ENCODE measurements around the gene SPOP. TPM values are rescaled to one million over a fixed set of nuclear protein-coding genes. Genes with fewer than 3 reads are reported as not detected.

SPOP gene
- total and polyA plus RNA-seq, 2 experiments from 2014 or later, result 13.9 to 18.6 TPM

DNA sequence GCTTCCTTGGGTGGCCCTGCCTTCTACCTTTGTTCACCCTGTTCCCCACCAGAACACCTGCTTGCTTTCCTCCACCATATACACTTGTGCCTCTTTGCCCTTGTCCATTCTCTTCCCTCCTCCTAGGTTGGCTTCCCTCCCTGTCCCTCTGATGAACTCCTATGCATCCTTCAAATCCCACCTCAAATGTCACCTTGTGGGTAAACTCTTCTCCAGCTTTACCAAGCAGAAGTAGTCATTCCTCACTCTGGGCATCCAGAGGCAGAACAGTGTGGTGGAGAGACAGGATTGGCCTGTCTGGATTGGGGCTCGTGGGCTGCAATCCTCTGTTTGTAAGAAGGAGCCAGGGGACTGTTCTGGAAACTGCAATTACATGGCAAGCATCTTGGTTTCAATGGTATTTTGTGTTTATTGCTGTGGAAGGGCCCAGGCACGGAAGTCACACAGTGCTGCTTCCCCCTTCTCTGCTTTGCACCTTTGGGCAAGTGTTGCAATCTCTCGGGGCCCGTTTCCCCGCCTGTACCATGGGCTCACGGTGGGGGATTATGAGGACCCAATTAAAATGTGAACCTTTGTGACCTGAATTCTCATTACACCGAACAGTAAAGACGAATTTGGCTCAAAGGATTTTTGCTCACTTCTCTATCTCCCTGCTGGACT, 124.1 kb downstream of the SPOP start:
- H3K27me3 ChIP-seq (ENCODE audit: insufficient read depth), result no peaks in the 10 kb centered on the region; the same call in 1 of the 2 replicates
- H3K9me2 ChIP-seq (ENCODE audit: insufficient read depth), result no peaks in the 10 kb centered on the region
- peaks cover 12% of the 10 kb centered on the region for H3K4me1 Mint-ChIP-seq
- no peaks in the 10 kb centered on the region for H3K9me3 Mint-ChIP-seq
- no peak overlapping the region for H2AFZ ChIP-seq
- H4K20me1 ChIP-seq (replicated peaks; ENCODE audit: insufficient read depth), result no peaks in the 10 kb centered on the region
- H3K79me2 ChIP-seq (replicated peaks; ENCODE audit: insufficient read depth), result no peaks in the 10 kb centered on the region
- no peaks in the 10 kb centered on the region; the same call in 1 of the 2 replicates for H3K4me1 ChIP-seq (ENCODE audit: insufficient read depth)
- H3K27ac Mint-ChIP-seq, result no peak overlapping the region
- DNase-seq (ENCODE audit: low spot score) (no peak), ATAC-seq (no peak)
- no peak overlapping the region for H3K4me3 ChIP-seq
- TF ChIP-seq JUNB (IDR thresholded peaks at IDR 0.05; ENCODE audit: unreplicated experiment) (no peak), EZH2phosphoT487 (IDR thresholded peaks at IDR 0.05; ENCODE audit: unreplicated experiment) (no peak), POLR2AphosphoS5 (IDR thresholded peaks at IDR 0.05; ENCODE audit: low read depth) (no peak), EZH2 (IDR thresholded peaks at IDR 0.05; ENCODE audit: low read depth, unreplicated experiment) (no peak), ZNF331 (CRISPR knock-in tag; IDR thresholded peaks at IDR 0.05; ENCODE audit: low read depth) (no peak), NANOG (IDR thresholded peaks at IDR 0.05; ENCODE audit: borderline replicate concordance) (no peak)
- TF ChIP-seq, protein P1, sequence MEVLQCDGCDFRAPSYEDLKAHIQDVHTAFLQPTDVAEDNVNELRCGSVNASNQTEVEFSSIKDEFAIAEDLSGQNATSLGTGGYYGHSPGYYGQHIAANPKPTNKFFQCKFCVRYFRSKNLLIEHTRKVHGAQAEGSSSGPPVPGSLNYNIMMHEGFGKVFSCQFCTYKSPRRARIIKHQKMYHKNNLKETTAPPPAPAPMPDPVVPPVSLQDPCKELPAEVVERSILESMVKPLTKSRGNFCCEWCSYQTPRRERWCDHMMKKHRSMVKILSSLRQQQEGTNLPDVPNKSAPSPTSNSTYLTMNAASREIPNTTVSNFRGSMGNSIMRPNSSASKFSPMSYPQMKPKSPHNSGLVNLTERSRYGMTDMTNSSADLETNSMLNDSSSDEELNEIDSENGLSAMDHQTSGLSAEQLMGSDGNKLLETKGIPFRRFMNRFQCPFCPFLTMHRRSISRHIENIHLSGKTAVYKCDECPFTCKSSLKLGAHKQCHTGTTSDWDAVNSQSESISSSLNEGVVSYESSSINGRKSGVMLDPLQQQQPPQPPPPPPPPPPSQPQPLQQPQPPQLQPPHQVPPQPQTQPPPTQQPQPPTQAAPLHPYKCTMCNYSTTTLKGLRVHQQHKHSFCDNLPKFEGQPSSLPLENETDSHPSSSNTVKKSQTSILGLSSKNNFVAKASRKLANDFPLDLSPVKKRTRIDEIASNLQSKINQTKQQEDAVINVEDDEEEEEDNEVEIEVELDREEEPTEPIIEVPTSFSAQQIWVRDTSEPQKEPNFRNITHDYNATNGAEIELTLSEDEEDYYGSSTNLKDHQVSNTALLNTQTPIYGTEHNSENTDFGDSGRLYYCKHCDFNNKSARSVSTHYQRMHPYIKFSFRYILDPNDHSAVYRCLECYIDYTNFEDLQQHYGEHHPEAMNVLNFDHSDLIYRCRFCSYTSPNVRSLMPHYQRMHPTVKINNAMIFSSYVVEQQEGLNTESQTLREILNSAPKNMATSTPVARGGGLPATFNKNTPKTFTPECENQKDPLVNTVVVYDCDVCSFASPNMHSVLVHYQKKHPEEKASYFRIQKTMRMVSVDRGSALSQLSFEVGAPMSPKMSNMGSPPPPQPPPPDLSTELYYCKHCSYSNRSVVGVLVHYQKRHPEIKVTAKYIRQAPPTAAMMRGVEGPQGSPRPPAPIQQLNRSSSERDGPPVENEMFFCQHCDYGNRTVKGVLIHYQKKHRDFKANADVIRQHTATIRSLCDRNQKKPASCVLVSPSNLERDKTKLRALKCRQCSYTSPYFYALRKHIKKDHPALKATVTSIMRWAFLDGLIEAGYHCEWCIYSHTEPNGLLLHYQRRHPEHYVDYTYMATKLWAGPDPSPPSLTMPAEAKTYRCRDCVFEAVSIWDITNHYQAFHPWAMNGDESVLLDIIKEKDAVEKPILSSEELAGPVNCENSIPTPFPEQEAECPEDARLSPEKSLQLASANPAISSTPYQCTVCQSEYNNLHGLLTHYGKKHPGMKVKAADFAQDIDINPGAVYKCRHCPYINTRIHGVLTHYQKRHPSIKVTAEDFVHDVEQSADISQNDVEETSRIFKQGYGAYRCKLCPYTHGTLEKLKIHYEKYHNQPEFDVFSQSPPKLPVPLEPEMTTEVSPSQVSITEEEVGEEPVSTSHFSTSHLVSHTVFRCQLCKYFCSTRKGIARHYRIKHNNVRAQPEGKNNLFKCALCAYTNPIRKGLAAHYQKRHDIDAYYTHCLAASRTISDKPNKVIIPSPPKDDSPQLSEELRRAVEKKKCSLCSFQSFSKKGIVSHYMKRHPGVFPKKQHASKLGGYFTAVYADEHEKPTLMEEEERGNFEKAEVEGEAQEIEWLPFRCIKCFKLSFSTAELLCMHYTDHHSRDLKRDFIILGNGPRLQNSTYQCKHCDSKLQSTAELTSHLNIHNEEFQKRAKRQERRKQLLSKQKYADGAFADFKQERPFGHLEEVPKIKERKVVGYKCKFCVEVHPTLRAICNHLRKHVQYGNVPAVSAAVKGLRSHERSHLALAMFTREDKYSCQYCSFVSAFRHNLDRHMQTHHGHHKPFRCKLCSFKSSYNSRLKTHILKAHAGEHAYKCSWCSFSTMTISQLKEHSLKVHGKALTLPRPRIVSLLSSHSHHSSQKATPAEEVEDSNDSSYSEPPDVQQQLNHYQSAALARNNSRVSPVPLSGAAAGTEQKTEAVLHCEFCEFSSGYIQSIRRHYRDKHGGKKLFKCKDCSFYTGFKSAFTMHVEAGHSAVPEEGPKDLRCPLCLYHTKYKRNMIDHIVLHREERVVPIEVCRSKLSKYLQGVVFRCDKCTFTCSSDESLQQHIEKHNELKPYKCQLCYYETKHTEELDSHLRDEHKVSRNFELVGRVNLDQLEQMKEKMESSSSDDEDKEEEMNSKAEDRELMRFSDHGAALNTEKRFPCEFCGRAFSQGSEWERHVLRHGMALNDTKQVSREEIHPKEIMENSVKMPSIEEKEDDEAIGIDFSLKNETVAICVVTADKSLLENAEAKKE (CRISPR knock-in tag; IDR thresholded peaks at IDR 0.05), result no peak
- TF ChIP-seq, protein P2, sequence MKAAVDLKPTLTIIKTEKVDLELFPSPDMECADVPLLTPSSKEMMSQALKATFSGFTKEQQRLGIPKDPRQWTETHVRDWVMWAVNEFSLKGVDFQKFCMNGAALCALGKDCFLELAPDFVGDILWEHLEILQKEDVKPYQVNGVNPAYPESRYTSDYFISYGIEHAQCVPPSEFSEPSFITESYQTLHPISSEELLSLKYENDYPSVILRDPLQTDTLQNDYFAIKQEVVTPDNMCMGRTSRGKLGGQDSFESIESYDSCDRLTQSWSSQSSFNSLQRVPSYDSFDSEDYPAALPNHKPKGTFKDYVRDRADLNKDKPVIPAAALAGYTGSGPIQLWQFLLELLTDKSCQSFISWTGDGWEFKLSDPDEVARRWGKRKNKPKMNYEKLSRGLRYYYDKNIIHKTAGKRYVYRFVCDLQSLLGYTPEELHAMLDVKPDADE (IDR thresholded peaks at IDR 0.05), result no peak
- TF ChIP-seq, protein P3, sequence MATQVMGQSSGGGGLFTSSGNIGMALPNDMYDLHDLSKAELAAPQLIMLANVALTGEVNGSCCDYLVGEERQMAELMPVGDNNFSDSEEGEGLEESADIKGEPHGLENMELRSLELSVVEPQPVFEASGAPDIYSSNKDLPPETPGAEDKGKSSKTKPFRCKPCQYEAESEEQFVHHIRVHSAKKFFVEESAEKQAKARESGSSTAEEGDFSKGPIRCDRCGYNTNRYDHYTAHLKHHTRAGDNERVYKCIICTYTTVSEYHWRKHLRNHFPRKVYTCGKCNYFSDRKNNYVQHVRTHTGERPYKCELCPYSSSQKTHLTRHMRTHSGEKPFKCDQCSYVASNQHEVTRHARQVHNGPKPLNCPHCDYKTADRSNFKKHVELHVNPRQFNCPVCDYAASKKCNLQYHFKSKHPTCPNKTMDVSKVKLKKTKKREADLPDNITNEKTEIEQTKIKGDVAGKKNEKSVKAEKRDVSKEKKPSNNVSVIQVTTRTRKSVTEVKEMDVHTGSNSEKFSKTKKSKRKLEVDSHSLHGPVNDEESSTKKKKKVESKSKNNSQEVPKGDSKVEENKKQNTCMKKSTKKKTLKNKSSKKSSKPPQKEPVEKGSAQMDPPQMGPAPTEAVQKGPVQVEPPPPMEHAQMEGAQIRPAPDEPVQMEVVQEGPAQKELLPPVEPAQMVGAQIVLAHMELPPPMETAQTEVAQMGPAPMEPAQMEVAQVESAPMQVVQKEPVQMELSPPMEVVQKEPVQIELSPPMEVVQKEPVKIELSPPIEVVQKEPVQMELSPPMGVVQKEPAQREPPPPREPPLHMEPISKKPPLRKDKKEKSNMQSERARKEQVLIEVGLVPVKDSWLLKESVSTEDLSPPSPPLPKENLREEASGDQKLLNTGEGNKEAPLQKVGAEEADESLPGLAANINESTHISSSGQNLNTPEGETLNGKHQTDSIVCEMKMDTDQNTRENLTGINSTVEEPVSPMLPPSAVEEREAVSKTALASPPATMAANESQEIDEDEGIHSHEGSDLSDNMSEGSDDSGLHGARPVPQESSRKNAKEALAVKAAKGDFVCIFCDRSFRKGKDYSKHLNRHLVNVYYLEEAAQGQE (IDR thresholded peaks at IDR 0.05; ENCODE audit: unreplicated experiment), result no peak
- H3K4me3 Mint-ChIP-seq, result no peak overlapping the region
- H3K27me3 Mint-ChIP-seq (ENCODE audit: insufficient read depth, low read depth, poor library complexity), result peaks cover 14% of the 10 kb centered on the region
- no peaks in the 10 kb centered on the region for H3K36me3 Mint-ChIP-seq (ENCODE audit: low read depth)
- no peaks in the 10 kb centered on the region for H3F3A ChIP-seq (replicated peaks; ENCODE audit: low read depth)
- no peak overlapping the region for H3K4me2 ChIP-seq
- no peaks in the 10 kb centered on the region for H3K36me3 ChIP-seq (ENCODE audit: insufficient read depth)
- H3K27ac ChIP-seq (ENCODE audit: low read depth), result no peak overlapping the region

Measured in GM23338 (cell line).